Measurements from ENCODE around the gene TOM1L2. TPM values are rescaled to one million over a fixed set of nuclear protein-coding genes. Genes with fewer than 3 reads are reported as not detected.

Gene TOM1L2
- total RNA-seq, 3 donors from 2014 or later (not counting 1 experiment from before 2014, with no cell fraction given): 35.7 to 43.2 (median 35.7) TPM

DNA sequence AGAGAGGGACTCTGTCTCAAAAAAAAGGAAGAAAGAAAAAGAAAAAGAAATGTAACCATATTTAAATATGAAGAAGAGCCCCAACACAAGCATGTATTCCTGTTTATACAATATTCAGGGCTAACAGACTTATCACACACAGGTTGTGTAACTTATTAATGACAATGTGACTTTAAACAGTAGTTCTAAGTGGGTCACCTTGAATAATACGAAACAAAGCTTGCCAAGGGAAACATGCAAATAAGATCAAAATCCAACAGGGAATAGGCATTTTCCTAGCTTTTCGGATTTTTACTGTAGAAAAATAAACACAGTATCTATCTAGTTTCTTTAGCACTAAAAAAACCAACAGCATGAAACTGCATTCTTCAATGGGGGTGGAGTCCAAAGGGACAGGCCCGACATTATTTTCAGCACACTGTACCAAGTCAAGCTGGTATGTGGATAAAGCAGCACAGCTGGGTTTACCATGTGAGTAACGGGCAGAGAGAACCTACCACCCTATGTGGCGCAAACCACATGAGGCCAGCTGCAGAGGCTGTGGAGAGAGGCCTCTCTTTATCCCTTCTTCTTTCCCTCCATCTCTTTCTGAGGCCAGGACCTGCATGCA lies 45.3 kb downstream of the TOM1L2 start:
- intact Hi-C loops (cut with micrococcal nuclease): no loop called here
- Histone ChIP-seq H3K27ac (ENCODE audit: low read length) (no peak overlapping the region), H3K27me3 (ENCODE audit: control insufficient read depth, insufficient read depth, low read length) (no peaks in the 10 kb centered on the region), H3K4me3 (ENCODE audit: low read length) (no peak overlapping the region), H3K4me1 (ENCODE audit: control insufficient read depth, insufficient read depth, low read length) (no peaks in the 10 kb centered on the region), H3K36me3 (ENCODE audit: control insufficient read depth, insufficient read depth, low read length) (no peaks in the 10 kb centered on the region), H3K9me3 (ENCODE audit: control insufficient read depth, insufficient read depth, low read length) (no peaks in the 10 kb centered on the region)
- TF ChIP-seq, protein P1, sequence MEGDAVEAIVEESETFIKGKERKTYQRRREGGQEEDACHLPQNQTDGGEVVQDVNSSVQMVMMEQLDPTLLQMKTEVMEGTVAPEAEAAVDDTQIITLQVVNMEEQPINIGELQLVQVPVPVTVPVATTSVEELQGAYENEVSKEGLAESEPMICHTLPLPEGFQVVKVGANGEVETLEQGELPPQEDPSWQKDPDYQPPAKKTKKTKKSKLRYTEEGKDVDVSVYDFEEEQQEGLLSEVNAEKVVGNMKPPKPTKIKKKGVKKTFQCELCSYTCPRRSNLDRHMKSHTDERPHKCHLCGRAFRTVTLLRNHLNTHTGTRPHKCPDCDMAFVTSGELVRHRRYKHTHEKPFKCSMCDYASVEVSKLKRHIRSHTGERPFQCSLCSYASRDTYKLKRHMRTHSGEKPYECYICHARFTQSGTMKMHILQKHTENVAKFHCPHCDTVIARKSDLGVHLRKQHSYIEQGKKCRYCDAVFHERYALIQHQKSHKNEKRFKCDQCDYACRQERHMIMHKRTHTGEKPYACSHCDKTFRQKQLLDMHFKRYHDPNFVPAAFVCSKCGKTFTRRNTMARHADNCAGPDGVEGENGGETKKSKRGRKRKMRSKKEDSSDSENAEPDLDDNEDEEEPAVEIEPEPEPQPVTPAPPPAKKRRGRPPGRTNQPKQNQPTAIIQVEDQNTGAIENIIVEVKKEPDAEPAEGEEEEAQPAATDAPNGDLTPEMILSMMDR (IDR thresholded peaks at IDR 0.05): no peak
- Mint-ChIP-seq H3K9me3 (no peaks in the 10 kb centered on the region), H3K27ac (peak overlapping the region in 1 of 2 donors; percentile 29), H3K4me3 (no peak overlapping the region), H3K27me3 (ENCODE audit: low read depth in 2 of 2) (no peaks in the 10 kb centered on the region), H3K36me3 (no peaks in the 10 kb centered on the region), H3K4me1 (peaks cover 12 to 33% of the 10 kb centered on the region in 2 donors)
- DNase-seq (no peak), ATAC-seq (no peak)
- 54% methylated on average over 5 of the region's 5 CpGs for WGBS (ENCODE audit: insufficient coverage)

DNA sequence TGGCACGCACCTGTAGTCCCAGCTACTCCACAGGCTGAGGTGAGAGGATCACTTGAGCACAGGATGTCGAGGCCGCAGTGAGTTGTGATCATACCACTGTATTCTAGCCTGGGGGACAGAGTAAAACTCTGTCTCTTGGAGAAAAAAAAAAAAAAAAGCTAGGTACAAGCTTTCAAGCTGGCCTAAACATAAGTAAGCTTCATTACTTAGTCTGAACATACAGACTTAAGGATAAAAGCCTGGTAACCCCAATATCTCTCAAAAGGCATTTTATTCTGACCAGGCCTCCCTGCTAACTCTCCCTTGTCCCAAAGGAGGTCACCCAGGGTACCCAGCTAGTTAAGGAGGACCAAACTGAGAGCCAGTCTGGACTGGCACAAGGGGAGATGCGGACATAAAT lies 46.2 kb downstream of the TOM1L2 start:
- H3K27me3 ChIP-seq (ENCODE audit: control insufficient read depth, insufficient read depth, low read length): no peaks in the 10 kb centered on the region
- H3K27ac Mint-ChIP-seq: no peak overlapping the region

DNA sequence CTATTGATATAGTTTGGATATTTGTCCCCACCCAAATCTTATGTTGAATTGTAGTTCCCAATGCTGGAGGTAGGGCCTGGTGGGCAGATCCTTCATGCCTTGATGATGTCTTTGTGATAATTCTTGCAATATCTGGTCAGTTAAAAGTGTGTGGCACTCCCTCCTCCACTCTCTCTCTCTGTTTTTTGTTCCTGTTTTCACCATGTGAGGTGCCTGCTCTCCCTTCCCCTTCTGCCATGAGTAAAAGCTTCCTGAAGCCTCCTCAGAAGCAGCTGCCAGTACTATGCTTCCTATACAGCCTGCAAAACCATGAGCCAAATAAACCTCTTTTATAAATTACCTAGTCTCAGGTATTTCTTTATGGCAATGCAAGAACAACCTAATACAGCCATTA lies 47.3 kb downstream of the TOM1L2 start:
- DNase-seq (no peak), ATAC-seq (no peak)
- Histone ChIP-seq H3K4me1 (ENCODE audit: control insufficient read depth, insufficient read depth, low read length) (no peaks in the 10 kb centered on the region), H3K36me3 (ENCODE audit: control insufficient read depth, insufficient read depth, low read length) (no peaks in the 10 kb centered on the region), H3K27me3 (ENCODE audit: control insufficient read depth, insufficient read depth, low read length) (no peaks in the 10 kb centered on the region), H3K27ac (ENCODE audit: low read length) (no peak overlapping the region), H3K9me3 (ENCODE audit: control insufficient read depth, insufficient read depth, low read length) (no peaks in the 10 kb centered on the region), H3K4me3 (ENCODE audit: low read length) (no peak overlapping the region)
- Mint-ChIP-seq H3K4me1 (peaks cover 22 to 41% of the 10 kb centered on the region in 2 donors), H3K36me3 (no peaks in the 10 kb centered on the region), H3K4me3 (no peak overlapping the region), H3K9me3 (no peaks in the 10 kb centered on the region), H3K27me3 (ENCODE audit: low read depth in 2 of 2) (no peaks in the 10 kb centered on the region), H3K27ac (no peak overlapping the region)
- TF ChIP-seq, protein P1 (IDR thresholded peaks at IDR 0.05): no peak
- intact Hi-C loops (cut with micrococcal nuclease): no loop called here

More for the DNA sequence above, 46.2 kb downstream of the TOM1L2 start:
- H3K4me3 Mint-ChIP-seq: no peak overlapping the region
- intact Hi-C loops (cut with micrococcal nuclease): no loop called here
- no peak for DNase-seq
- H3K27me3 Mint-ChIP-seq (ENCODE audit: low read depth in 2 of 2): no peaks in the 10 kb centered on the region
- Histone ChIP-seq H3K9me3 (ENCODE audit: control insufficient read depth, insufficient read depth, low read length) (no peaks in the 10 kb centered on the region), H3K36me3 (ENCODE audit: control insufficient read depth, insufficient read depth, low read length) (no peaks in the 10 kb centered on the region), H3K4me3 (ENCODE audit: low read length) (no peak overlapping the region), H3K27ac (ENCODE audit: low read length) (no peak overlapping the region), H3K4me1 (ENCODE audit: control insufficient read depth, insufficient read depth, low read length) (no peaks in the 10 kb centered on the region)
- TF ChIP-seq, protein P1 (IDR thresholded peaks at IDR 0.05): no peak
- WGBS (ENCODE audit: insufficient coverage): 66% methylated on average over 4 of the region's 4 CpGs
- no peaks in the 10 kb centered on the region for H3K36me3 Mint-ChIP-seq
- no peak for ATAC-seq
- no peaks in the 10 kb centered on the region for H3K9me3 Mint-ChIP-seq
- peaks cover 21 to 39% of the 10 kb centered on the region in 2 donors for H3K4me1 Mint-ChIP-seq

Measured in natural killer cell (primary cell).